Endothelial cell of umbilical vein (primary cell): ENCODE results near the gene SLC1A3. TPM values are rescaled to one million over a fixed set of nuclear protein-coding genes. Genes with fewer than 3 reads are reported as not detected.

Experiments used
- BruUV-seq: library from RNA; stranded (reverse); fragments of 400-500 nt; replicated peaks from 2 replicates; lab custom pipeline; 2021; lab: Mats Ljungman, UMichigan
- CTCF ChIA-PET: fragments of 300-600, 350-600 bp; sonication (Branson Sonifier 250); formaldehyde crosslinking; loops from one replicate; lab custom pipeline; 2021; ENCODE audit warnings: antibody characterized with exemption, inconsistent platforms; lab: Charles Lee
- POLR2A ChIA-PET: fragments of 300-600, 350-600 bp; sonication (Branson Sonifier 250); formaldehyde crosslinking; loops from one replicate; lab custom pipeline; 2021; ENCODE audit warnings: antibody characterized with exemption, inconsistent platforms; lab: Charles Lee
- DNase-seq: peaks from one replicate; pipeline ENCODE4 v3.0.0-alpha.2; 2011; ENCODE audit warnings: low read depth, low spot score
- FAIRE-seq: peaks from 2 replicates; lab custom pipeline; 2011; peaks lifted over from hg19 to GRCh38; lab: Jason Lieb, UNC
- H2AFZ ChIP-seq: 2 replicates; pipeline ENCODE4 v1.6.0; 2012; ENCODE audit warnings: low read depth, low read length, control low read depth, inconsistent platforms
- H3K27ac ChIP-seq: 2 replicates; pipeline ENCODE4 v1.5.1; 2011; ENCODE audit warnings: low read depth, mild to moderate bottlenecking, control low read depth, low read length, moderate library complexity; ENCODE audit not compliant: insufficient read depth
- H3K27me3 ChIP-seq, 2 experiments: 2 replicates each; pipeline versions ENCODE4 v1.6.0 to v1.6.1; 2011; ENCODE audit warnings: low read length in 2 of 2, mixed read lengths in 1 of 2; ENCODE audit not compliant: control insufficient read depth in 2 of 2, insufficient read depth in 2 of 2
- H3K36me3 ChIP-seq, 2 experiments: 2 replicates in 1 of 2; 3 replicates in 1 of 2; pipeline ENCODE4 v1.5.1; 2011; ENCODE audit warnings: low read length in 2 of 2, mild to moderate bottlenecking in 1 of 2, moderate library complexity in 1 of 2; ENCODE audit not compliant: control insufficient read depth in 2 of 2, insufficient read depth in 2 of 2; ENCODE audit errors: extremely low read depth in 1 of 2
- H3K4me1 ChIP-seq: 3 replicates; pipeline ENCODE4 v1.5.1; 2011; ENCODE audit warnings: mild to moderate bottlenecking, low read length; ENCODE audit not compliant: control insufficient read depth, insufficient read depth; ENCODE audit errors: extremely low read depth
- H3K4me2 ChIP-seq: 2 replicates; pipeline ENCODE4 v1.6.1; 2011; ENCODE audit warnings: low read length, control low read depth, mixed read lengths; ENCODE audit not compliant: insufficient read depth
- H3K4me3 ChIP-seq, 3 experiments: fragments of 200-600 bp in 1 of 3; sonication (generic), shearing (Covaris generic) in 1 of 3; replicated peaks in 1 of 3; 2 replicates each; pipeline ENCODE4 v1.5.1; 2011 to 2016; ENCODE audit warnings: control low read depth in 3 of 3, low read length in 3 of 3, mild to moderate bottlenecking in 2 of 3, inconsistent platforms in 1 of 3, low read depth in 1 of 3, moderate library complexity in 1 of 3; ENCODE audit not compliant: insufficient read depth in 1 of 3
- H3K79me2 ChIP-seq: 2 replicates; pipeline ENCODE4 v1.6.0; 2012; ENCODE audit warnings: low read length, inconsistent platforms; ENCODE audit not compliant: control insufficient read depth, insufficient read depth
- H3K9ac ChIP-seq: replicated peaks from 2 replicates; pipeline ENCODE3; 2011; ENCODE audit warnings: low read length, control low read depth; ENCODE audit not compliant: insufficient read depth; ENCODE audit errors: extremely low read depth
- H3K9me1 ChIP-seq: replicated peaks from 3 replicates; pipeline ENCODE4 v1.6.0; 2011; ENCODE audit warnings: mild to moderate bottlenecking, low read length; ENCODE audit not compliant: control insufficient read depth, insufficient read depth; ENCODE audit errors: extremely low read depth
- H3K9me3 ChIP-seq: replicated peaks from 2 replicates; pipeline ENCODE4 v1.5.1; 2012; ENCODE audit warnings: low read length, inconsistent platforms; ENCODE audit not compliant: control insufficient read depth, insufficient read depth
- H4K20me1 ChIP-seq: replicated peaks from 2 replicates; pipeline ENCODE3; 2011; ENCODE audit warnings: mild to moderate bottlenecking, low read length; ENCODE audit not compliant: control insufficient read depth, insufficient read depth; ENCODE audit errors: extremely low read depth
- CTCF ChIP-seq, 2 donors: IDR thresholded peaks; 1 replicate in 1 of 2; 2 replicates in 1 of 2; pipeline ENCODE4 v1.5.1; 2011; ENCODE audit warnings: low read length in 2 of 2, mild to moderate bottlenecking in 2 of 2, moderate library complexity in 2 of 2, control low read depth in 1 of 2, inconsistent platforms in 1 of 2, low read depth in 1 of 2; ENCODE audit not compliant: insufficient read depth in 1 of 2; ENCODE audit errors: extremely low read depth in 1 of 2
- FOS ChIP-seq: IDR thresholded peaks from 2 replicates; pipeline ENCODE4 v1.6.1; 2011; ENCODE audit warnings: mild to moderate bottlenecking, low read length, moderate library complexity, borderline replicate concordance; ENCODE audit not compliant: insufficient read depth
- MYC ChIP-seq: IDR thresholded peaks from one replicate; pipeline ENCODE4 v1.6.1; 2011; ENCODE audit warnings: mild to moderate bottlenecking, low read depth, low read length
- POLR2A ChIP-seq: IDR thresholded peaks from 2 replicates; pipeline ENCODE4 v1.6.1; 2012; ENCODE audit warnings: low read depth, mild to moderate bottlenecking, control low read depth, low read length
- POLR2AphosphoS5 ChIP-seq: IDR thresholded peaks from 2 replicates; pipeline ENCODE4 v1.6.1; 2012; ENCODE audit warnings: low read depth, mild to moderate bottlenecking, control low read depth, low read length, moderate library complexity; ENCODE audit not compliant: insufficient read depth
- dilution Hi-C: fragments of 300-500 bp; cut with MboI; formaldehyde crosslinking; loops from one replicate; pipeline ENCODE4 v1.15.0; 2019; ENCODE audit warnings: low sequenced_read_pairs; ENCODE audit not compliant: extremely low pct_ligation_motif_present
- intact Hi-C: fragments of 100-400 bp; cut with micrococcal nuclease; formaldehyde crosslinking; loops from one replicate; pipeline ENCODE4 v1.10.0; 2022
- polyA plus RNA-seq, 4 experiments: library from polyadenylated mRNA; depleted of rRNA in 3 of 4; stranded (reverse) in 3 of 4; unstranded in 1 of 4; fragments of >200 nt; gene quantifications; 2 replicates each; pipeline versions ENCODE4 v1.2.1 to v1.2.3, GENCODE V29; 2011 to 2012; ENCODE audit warnings: missing spikeins in 1 of 4
- total RNA-seq: library from RNA; stranded (reverse); gene quantifications from 2 replicates; pipeline ENCODE4 v1.2.3, GENCODE V29; 2021

Gene SLC1A3
- total and polyA plus RNA-seq, 2 donors (not counting 3 experiments of a cell fraction or from before 2014, with no cell fraction given) = 0.36 TPM; not detected in 1

- BruUV-seq = no TSS peak
These were observed 89.8 kb downstream of the SLC1A3 start for GRCh38 chr5:36696059-36696673.

More at GRCh38 chr5:36696059-36696673, 89.8 kb downstream of the SLC1A3 start:
- FAIRE-seq (peak; percentile 80), DNase-seq (peak; percentile 51)
- dilution Hi-C loops (no loop called here), intact Hi-C loops (loop anchor here (2.0 kb wide), 1 partner anchor 733 kb away; no protein-coding TSS in a partner anchor)
- ChIA-PET POLR2A (no interaction called here), CTCF (interaction anchor here (0.7 to 8.1 kb wide), 30 partner anchors 9 to 734 kb away, joined by 3 to 277 read pairs (median 4); partner anchors contain the start of genes LMBRD2, NADK2, RANBP3L and SKP2)
- TF ChIP-seq POLR2A = no peak
- TF ChIP-seq FOS = no peak
- peak; percentile 59 to 72 for TF ChIP-seq CTCF (IDR thresholded peaks at IDR 0.05; ENCODE audit: extremely low read depth in 1 of 2, insufficient read depth in 1 of 2, low read depth in 1 of 2, low read length in 2 of 2)
- TF ChIP-seq MYC = no peak
- no peak for TF ChIP-seq POLR2AphosphoS5
- Histone ChIP-seq H3K4me1 (no peaks in the 10 kb centered on the region), H3K9ac (no peak overlapping the region), H3K27ac (no peak overlapping the region), H4K20me1 (no peaks in the 10 kb centered on the region), H3K4me2 (no peak overlapping the region), H3K27me3 (peaks cover 4 to 12% of the 10 kb centered on the region in 2 experiments), H3K9me3 (no peaks in the 10 kb centered on the region), H3K79me2 (no peaks in the 10 kb centered on the region), H3K9me1 (no peaks in the 10 kb centered on the region), H2AFZ (no peak overlapping the region), H3K36me3 (no peaks in the 10 kb centered on the region), H3K4me3 (no peak overlapping the region)
